ENCODE results near the gene RXRB. TPM values are rescaled to one million over a fixed set of nuclear protein-coding genes. Genes with fewer than 3 reads are reported as not detected.

RXRB gene
- total RNA-seq, 1 experiment from 2014 or later: 58.8 TPM

DNA sequence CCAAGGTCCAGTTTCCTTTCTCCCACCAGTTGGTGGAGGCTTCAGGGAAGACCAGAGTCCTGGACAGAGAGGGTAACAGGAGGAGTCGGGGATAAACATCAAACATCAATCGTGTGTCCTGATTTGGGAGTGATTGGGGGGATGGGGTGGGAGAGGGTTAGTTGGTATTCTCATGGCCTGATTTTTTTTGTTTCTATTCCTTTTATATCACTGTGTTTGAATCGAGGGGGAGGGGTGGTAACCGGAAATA lies 3.6 kb upstream of the RXRB start:
- Histone ChIP-seq H3K4me3 (no peak overlapping the region), H3K36me3 (peaks cover 65% of the 10 kb centered on the region), H3K9me3 (no peaks in the 10 kb centered on the region), H3K27me3 (no peaks in the 10 kb centered on the region)
- DNase-seq: no peak

DNA sequence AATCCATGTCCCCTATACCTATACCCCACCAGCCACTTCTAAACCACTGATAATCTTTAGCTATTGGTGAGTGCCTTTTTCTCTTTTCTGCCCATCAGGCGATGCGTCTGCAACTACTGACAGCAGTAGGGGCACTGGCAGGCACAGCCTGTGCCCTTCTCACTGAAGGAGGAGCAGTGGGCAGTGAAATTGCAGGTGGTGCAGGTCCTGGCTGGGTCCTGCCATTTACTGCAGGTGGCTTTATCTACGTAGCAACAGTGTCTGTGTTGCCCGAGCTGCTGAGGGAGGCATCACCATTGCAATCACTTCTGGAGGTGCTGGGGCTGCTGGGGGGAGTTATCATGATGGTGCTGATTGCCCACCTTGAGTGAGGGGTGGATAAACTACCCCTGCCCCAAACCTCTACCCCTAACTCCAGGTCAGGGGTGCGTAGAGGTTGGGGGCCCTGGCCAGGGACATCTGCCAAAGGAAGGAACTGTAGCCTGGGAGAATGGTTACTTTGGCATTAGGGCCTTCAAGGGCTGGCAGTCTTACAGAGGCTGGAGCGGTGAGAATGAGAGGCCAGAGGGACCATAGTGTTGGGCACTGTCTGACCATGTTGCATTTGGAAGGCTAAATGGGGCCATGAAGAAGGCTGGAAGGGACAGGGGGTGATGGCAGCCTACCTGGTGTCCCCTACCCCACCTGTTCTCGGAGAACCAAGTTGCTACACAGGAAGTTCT lies 3.1 kb upstream of the RXRB start:
- H3K27me3 ChIP-seq: no peaks in the 10 kb centered on the region
- peaks cover 61% of the 10 kb centered on the region for H3K36me3 ChIP-seq
- no peak for DNase-seq
- no peaks in the 10 kb centered on the region for H3K9me3 ChIP-seq
- H3K4me3 ChIP-seq: no peak overlapping the region

DNA sequence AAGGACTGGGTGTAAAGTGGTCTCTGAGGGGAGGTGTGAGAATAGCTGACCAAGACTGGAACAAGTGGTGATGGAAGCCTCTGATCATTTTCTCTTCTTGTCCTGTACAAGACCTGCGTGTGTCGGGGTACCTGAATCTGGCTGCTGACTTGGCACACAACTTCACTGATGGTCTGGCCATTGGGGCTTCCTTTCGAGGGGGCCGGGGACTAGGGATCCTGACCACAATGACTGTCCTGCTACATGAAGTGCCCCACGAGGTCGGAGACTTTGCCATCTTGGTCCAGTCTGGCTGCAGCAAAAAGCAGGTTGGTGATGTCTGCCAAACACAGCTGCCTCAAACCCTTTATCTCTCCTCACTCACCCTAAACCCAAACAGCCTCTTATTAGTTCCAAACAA lies 2.3 kb upstream of the RXRB start:
- no peaks in the 10 kb centered on the region for H3K9me3 ChIP-seq
- H3K4me3 ChIP-seq: no peak overlapping the region
- H3K36me3 ChIP-seq: peaks cover 65% of the 10 kb centered on the region
- no peak for DNase-seq
- no peaks in the 10 kb centered on the region for H3K27me3 ChIP-seq

DNA sequence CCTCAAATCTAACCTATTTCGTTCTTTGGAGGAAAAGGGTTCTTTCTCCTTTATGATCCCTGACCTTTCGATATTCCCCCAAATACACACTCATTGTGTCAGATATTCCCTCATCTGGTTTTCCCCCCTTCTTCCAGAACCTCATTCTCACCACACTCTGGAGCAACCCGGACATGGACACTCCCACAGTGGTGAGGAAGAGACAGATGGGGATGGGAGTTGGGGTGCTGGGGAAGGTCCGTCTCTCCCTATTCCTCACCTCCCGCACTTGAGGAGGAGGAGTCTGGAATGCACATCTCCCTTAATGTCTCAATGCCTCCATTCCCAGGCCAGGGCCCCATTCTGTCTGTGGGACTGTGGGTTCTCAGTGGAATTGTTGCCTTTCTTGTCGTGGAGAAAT lies 1.5 kb upstream of the RXRB start:
- no peak for DNase-seq
- H3K27me3 ChIP-seq: no peaks in the 10 kb centered on the region
- peak overlapping the region; percentile 96 for H3K4me3 ChIP-seq
- peaks cover 74% of the 10 kb centered on the region for H3K36me3 ChIP-seq
- no peaks in the 10 kb centered on the region for H3K9me3 ChIP-seq

DNA sequence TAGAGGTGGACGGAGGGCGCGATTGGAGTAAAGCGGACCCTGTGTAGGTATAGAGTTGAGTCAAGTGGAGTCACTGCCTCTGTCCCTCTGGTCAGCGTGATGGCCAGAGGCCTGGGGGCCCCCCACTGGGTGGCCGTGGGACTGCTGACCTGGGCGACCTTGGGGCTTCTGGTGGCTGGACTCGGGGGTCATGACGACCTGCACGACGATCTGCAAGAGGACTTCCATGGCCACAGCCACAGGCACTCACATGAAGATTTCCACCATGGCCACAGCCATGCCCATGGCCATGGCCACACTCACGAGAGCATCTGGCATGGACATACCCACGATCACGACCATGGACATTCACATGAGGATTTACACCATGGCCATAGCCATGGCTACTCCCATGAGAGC lies 681 bp upstream of the RXRB start:
- no peaks in the 10 kb centered on the region for H3K9me3 ChIP-seq
- no peaks in the 10 kb centered on the region for H3K27me3 ChIP-seq
- H3K36me3 ChIP-seq: peaks cover 81% of the 10 kb centered on the region
- DNase-seq: peak; percentile 56
- H3K4me3 ChIP-seq: peak overlapping the region; percentile 96

DNA sequence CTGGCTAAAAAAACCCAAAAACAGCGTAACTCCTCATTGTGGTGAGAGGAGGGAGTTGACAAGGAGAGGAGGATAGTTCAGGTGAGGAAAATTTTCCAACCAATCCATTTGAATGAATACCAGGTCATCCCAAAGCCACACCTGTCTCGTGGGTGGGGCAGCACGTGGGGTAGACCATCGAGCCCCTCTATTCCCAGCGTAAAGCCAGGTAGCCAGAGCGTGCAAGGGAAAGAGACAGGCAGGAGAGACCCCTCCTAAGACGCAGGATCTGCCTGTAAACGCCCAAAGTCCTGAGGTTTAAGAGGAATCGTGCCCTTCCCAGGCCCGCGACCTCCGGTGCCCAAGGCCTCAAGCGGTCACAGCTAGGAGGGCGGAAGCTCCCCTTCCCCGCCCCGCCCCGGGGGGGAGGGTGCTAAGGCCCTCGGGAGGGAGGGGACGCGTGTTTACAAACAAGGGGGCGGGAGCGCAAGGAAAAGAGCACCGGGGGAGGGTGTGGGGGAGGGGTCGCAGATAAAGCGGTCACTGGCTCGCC lies 712 bp downstream of the RXRB start:
- no peaks in the 10 kb centered on the region for H3K9me3 ChIP-seq
- no peaks in the 10 kb centered on the region for H3K27me3 ChIP-seq
- peaks cover 86% of the 10 kb centered on the region for H3K36me3 ChIP-seq
- DNase-seq: peak; percentile 98
- peak overlapping the region; percentile 96 for H3K4me3 ChIP-seq

DNA sequence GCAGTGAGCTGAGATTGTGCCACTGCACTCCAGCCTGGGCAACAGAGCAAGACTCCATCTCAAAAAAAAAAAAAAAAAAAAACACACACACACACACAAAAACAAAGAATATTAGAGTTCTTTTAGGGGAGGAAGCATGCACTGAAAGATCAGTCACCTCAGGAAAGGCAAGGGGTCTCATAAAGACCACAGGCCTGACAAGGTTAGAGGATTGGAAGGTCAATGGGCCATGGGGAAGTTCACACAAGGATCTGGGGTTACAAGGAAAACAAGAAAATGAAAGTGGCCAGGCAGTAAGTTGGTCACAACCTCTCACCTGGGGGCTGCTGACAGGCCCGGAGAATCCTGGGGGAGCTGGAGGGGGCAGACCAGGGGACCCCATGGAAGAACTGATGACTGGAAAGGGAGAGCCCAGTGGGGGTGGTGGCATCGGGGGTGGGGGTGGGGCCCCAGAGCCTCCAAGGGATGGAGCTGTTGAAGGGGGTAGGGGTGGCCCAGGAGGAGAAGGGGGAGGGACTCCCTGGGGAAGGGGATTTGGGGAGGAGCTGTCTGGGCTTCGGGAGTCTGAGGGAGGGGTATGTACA lies 1.5 kb downstream of the RXRB start:
- peak overlapping the region; percentile 96 for H3K4me3 ChIP-seq
- peaks cover 86% of the 10 kb centered on the region for H3K36me3 ChIP-seq
- no peaks in the 10 kb centered on the region for H3K9me3 ChIP-seq
- no peak for DNase-seq
- no peaks in the 10 kb centered on the region for H3K27me3 ChIP-seq

DNA sequence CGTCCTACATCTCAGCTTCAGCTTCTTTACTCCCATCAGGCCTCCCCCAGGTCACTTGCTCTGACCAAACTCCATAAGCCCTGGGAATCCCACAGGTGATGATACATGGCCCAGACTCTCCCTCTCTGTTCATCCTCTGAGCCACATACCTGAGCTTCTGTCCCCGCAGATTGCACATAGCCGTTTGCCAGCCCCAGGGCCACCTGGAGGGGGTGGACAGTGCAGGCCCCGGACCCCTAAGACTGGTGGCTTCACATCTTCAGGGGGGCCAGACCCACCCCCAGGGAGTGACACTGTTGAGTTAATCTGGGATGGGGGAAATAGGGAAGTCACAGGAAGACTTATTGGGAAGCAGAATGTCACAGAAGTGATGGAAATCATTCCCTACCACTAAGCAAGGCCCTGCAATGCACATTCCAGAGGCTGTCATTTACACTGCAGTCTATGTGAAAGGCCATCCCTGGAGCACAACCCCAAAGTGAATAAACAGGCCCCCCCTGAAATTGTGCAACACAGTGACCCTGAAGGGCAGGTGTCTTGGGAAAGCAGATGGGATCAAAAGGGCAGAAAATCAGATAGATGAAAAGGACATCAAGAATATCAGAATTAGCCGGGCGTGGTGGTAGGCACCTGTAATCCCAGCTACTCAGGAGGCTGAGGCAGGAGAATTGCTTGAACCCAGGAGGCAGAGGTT lies 2.2 kb downstream of the RXRB start:
- Histone ChIP-seq H3K36me3 (peaks cover 84% of the 10 kb centered on the region), H3K4me3 (no peak overlapping the region), H3K9me3 (no peaks in the 10 kb centered on the region), H3K27me3 (no peaks in the 10 kb centered on the region)
- DNase-seq: no peak

DNA sequence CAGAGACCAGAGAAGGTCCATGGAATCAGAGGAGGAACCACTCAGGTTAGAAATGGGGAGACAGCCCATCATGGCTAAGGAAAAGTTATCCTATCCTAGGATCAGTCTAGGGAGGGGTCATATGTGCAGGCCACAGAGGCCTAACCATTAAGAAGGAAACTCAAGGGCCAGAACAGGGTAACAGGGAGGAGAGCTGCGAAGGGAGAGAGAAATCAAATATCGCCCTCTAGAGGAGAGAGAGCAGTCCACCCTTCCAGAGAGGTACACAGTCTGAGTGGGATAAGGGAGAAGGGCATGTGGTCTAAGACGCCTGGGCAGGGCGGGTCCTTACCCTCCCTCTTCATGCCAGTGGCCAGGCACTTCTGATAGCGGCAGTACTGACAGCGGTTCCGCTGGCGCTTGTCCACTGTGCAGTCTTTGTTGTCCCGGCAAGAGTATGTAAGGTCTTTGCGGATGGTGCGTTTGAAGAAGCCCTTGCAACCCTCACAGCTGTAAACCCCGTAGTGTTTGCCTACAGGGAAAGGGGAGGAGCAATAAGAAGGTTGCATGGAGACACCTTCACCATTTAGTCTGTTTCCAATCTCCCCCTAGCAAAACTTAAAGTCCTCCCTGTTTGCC lies 2.9 kb downstream of the RXRB start:
- peak; percentile 74 for DNase-seq
- Histone ChIP-seq H3K4me3 (no peak overlapping the region), H3K9me3 (no peaks in the 10 kb centered on the region), H3K36me3 (peaks cover 76% of the 10 kb centered on the region), H3K27me3 (no peaks in the 10 kb centered on the region)

DNA sequence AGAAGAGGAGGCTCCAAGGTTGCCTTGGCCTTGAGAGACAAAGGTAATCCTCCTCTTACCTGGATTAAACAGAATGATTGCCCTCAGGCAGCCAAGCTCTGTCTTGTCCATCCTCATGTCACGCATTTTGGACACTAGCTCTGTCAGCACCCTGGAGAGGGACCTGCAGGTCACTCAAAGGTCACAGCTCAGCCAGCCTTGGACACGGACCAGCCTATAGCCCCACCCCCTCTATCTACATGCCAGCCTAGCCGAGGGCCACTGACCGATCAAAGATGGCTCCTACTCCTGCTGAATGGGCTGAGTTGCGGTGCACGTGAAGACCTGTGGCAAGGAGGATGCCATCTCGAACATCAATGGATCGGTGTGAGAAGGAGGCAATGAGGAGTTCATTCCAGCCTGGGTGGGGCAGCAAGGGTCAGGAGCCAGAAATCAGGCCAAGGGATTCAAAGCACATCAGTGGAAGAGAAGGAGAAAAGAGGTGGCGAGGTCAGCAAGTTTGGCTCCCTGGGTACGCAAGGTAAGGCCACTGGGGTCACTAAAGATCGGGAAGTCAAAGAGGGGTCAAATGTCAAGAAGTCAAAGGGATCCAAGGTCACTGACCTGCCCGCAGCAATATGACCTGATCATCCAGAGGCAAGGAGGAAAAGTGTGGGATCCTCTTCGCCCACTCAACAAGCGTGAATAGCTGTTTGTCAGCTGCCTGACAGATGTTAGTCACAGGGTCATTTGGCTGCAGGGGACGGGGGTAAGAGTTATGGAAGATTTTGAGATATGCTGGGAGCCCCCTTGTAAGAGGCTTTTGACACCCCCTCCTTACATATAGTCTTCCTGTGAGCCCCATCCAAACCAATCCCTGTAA lies 4.9 kb downstream of the RXRB start:
- Histone ChIP-seq H3K27me3 (no peaks in the 10 kb centered on the region), H3K36me3 (peaks cover 59% of the 10 kb centered on the region), H3K9me3 (no peaks in the 10 kb centered on the region), H3K4me3 (no peak overlapping the region)
- DNase-seq: no peak

DNA sequence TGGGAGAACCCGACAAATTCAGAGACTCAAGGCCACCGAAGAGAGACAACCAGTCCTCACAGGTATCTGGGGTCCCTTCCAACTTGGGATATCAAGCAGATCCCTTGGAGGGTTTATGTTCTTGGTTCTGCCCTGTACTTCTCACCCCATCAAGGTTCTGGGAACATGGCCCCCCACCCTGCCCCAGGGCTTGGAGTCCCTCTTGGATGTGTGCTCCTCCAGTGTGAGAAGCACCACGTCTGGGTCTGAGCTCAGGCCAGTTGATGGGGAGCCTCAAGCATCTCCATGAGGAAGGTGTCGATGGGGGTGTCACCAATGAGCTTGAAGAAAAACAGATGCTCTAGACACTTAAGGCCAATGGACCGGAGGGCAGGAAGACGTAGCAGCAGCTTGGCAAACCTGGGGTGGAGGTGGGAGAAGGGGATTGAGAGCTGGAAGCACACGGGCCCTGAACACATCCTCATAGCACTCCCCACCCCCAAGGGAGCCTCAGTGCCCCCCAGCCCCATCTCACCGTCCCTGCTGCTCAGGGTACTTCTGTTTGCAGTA lies 6.0 kb downstream of the RXRB start:
- DNase-seq: no peak
- no peaks in the 10 kb centered on the region for H3K27me3 ChIP-seq
- no peak overlapping the region for H3K4me3 ChIP-seq
- no peaks in the 10 kb centered on the region for H3K9me3 ChIP-seq
- peaks cover 53% of the 10 kb centered on the region for H3K36me3 ChIP-seq

DNA sequence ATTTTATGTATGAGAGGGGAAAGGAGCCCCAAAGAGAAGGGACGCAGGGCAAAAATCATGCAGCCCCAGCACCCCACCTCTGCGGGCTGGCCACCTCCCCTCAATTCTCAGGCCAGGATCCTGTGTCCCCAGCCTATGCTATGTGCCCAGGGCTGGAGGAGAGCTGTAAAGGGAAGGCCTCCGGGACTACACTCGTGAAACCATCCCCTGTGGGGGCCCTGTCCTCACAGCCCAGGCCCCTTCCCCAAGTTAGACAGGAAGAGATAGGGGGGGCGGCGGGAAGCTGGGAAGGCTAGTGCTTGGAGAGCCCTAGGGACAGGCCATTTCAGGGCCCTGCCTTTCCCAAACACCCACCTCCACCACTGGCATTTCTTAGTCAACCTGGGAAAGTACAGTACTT lies 6.8 kb downstream of the RXRB start:
- no peak for DNase-seq
- Histone ChIP-seq H3K27me3 (no peaks in the 10 kb centered on the region), H3K4me3 (no peak overlapping the region)

DNA sequence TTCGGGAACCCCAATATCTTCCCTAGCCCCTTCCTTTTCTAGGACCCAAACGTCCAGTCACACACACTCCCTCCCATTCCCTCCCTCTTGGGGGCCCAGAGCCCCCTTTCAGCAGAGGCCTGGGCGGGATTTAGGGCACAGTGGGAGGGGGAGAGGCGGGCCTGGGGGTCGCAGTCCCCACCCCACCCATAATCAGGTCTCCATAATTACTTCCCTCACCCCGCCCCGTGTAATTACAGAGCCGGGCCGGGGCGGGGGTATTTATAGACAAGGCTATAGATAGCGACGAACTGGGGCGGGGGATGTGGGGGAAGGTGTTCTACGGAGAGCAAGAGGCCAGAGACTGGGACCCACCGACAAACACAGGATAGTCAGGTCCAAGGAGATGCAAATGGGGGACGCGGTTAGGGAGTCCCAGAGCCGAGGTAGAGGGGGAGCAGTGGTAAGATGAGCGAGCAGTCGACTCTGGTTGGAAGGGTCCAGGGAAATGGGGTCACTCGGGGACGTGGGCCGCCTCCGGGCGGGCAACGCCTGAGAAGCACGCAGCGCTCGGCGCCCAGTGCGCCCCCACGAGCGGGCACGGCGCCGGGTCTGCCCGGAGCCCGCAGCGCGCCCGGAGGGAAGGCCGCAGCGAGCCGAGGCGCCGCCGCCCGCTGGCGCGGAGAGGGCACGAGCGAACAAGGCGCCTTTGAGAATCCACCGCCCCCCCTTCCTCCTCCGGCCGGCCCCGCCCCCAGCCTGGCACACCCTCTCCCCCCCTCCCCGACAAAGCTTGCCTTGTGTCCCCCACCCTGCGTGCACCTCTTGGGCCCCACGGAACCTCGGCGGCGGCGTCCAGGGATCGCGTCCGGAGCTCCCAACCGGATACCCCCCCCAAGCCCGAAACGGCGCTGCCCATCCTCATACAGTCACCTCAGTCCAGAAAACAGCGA lies 7.5 kb downstream of the RXRB start:
- no peak overlapping the region for H3K4me3 ChIP-seq
- H3K9me3 ChIP-seq: no peaks in the 10 kb centered on the region
- no peak for DNase-seq
- peaks cover 44% of the 10 kb centered on the region for H3K36me3 ChIP-seq
- no peaks in the 10 kb centered on the region for H3K27me3 ChIP-seq

More for the DNA sequence above, 6.8 kb downstream of the RXRB start:
- peaks cover 51% of the 10 kb centered on the region for H3K36me3 ChIP-seq
- no peaks in the 10 kb centered on the region for H3K9me3 ChIP-seq

DNA sequence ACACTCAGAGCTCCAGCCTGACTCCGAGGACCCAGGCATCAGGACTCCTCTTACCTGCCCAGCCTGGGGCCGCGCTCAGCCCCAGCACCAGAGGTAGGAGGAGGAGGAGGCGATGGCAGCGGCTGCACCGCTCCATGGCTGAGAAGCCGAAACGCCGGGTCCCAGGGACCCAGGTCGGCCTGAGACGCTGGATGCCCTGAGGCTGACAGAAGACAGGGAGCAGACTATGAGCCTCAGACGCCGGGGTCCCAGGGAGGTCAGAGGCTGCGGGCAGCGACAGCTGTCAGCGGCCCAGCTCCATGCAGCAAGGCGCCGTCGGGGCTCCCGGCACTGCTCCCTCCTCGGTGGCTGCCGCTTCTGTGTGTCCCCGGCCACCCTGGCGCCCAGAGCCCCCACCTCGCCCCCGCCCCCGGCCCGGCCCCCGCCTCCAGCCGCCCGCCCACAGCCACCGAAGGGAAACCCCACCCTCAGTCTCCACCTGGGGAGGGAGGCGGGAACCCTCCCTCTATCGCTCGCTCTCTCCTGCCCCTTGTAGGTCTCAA lies 8.3 kb downstream of the RXRB start, which contains the start of gene COL11A2:
TSS of gene COL11A2 (minus strand) at position 363 of the 542 bp plus-strand sequence. CDS start at position 136, 227 bp downstream.
- Histone ChIP-seq H3K27me3 (no peaks in the 10 kb centered on the region), H3K36me3 (peaks cover 37% of the 10 kb centered on the region), H3K9me3 (no peaks in the 10 kb centered on the region), H3K4me3 (no peak within 1 kb of the TSS)
- no peak for DNase-seq
